Mucosa of descending colon (tissue), 3 donors: ENCODE measurements around the gene MARK2. TPM values are rescaled to one million over a fixed set of nuclear protein-coding genes. Genes with fewer than 3 reads are reported as not detected.
A peak's percentile ranks its signal among the peaks of the same experiment; 100 is the strongest.

ENCODE experiments used
- ATAC-seq: fragments of 200-7000 bp; cut with Tn5 transposase; one replicate; pipeline ENCODE4 v1.9.1; 2020; ENCODE audit warnings: mild to moderate bottlenecking, moderate library complexity
- DNase-seq, 3 donors: peaks; one replicate each; pipeline ENCODE4 v3.0.0-alpha.2; 2020
- H3K36me3 ChIP-seq: fragments of 200-600 bp; one replicate; pipeline ENCODE4 v1.8.0; 2021; ENCODE audit warnings: low read depth, mild to moderate bottlenecking
- H3K4me1 ChIP-seq: fragments of 200-600 bp; one replicate; pipeline ENCODE4 v1.8.0; 2021; ENCODE audit warnings: low read depth, mild to moderate bottlenecking
- H3K4me3 ChIP-seq: fragments of 200-600 bp; one replicate; pipeline ENCODE4 v1.8.0; 2021; ENCODE audit warnings: mild to moderate bottlenecking
- H3K9me3 ChIP-seq: fragments of 200-600 bp; one replicate; pipeline ENCODE4 v1.8.0; 2021; ENCODE audit warnings: mild to moderate bottlenecking
- intact Hi-C, 2 donors: fragments of 100-400 bp; cut with DNase I in 1 of 2; cut with micrococcal nuclease in 1 of 2; formaldehyde crosslinking; loops; one replicate each; pipeline versions ENCODE4 v1.11.0 to v1.11.1; 2022; cut with DNase I, micrococcal nuclease
- total RNA-seq, 3 donors: library from RNA; stranded (reverse); fragmentation: NEBNext Ultra II Directional in 2 of 3; extraction: Animal tissue kit (Norgen Biotek cat#: 25700) in 2 of 3; gene quantifications; one replicate each; pipeline versions ENCODE4 v1.2.1 to v1.2.4, GENCODE V29; 2021 to 2023
- TF ChIP-seq, protein P1 (sequence below): fragments of 200-600 bp; IDR thresholded peaks from one replicate; pipeline ENCODE4 v1.8.0; 2022; ENCODE audit warnings: antibody characterized with exemption, mild to moderate bottlenecking
- donor health status: DM: no; HTN: no; CAD: no; lungs with moderate emphysema.
- donor health status: DM: no; HTN: no; CAD: no.
- donor health status: DM: no; HTN: yes; CAD: no.

MARK2 gene
- total RNA-seq, 3 donors from 2014 or later, result 71.9 to 111 (median 94.5) TPM

DNA sequence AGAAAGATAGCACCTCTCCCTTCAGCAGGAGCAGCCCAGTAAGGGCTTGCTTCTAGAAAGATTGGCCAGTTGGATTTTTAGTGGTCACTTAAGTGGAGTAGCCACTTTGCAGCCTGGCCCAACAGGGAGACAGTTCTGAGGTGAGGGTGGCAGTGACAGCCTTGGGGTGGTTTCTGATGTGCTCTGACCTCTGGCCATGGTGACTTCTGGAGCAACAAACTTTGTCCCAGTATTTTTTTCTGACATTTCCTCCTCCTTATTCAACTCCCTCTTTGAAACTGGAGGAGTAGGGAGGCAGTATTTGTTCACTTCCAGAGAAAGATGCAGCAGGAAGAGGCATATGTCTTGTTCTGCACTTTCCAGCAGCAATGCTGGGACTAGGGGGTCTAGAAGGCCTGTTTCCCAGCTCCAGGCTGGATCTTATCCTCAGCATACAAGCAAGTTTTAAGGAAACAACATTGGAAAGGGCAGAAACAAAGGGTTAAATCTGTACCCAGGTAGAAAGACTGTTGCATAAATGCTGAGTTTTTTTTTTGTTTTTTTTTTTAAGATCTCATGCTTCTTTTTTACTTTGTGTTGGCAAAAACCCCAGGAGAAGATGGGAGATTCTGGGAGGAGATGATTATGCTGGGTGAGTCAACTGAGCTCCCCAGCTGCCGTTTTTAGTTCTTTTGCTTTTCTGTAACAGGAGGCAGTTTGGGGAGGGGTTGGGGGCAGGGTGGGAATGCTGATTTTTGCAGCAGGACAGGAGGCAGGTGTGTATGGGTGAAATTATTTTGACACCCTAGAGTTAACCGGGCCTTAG is 40.9 kb downstream of the MARK2 start:
- H3K4me1 ChIP-seq, result peaks cover 31% of the 10 kb centered on the region
- DNase-seq, result peak in 1 of 3 donors; percentile 36
- H3K9me3 ChIP-seq, result no peaks in the 10 kb centered on the region
- intact Hi-C loops, result no loop called here
- TF ChIP-seq, protein P1, sequence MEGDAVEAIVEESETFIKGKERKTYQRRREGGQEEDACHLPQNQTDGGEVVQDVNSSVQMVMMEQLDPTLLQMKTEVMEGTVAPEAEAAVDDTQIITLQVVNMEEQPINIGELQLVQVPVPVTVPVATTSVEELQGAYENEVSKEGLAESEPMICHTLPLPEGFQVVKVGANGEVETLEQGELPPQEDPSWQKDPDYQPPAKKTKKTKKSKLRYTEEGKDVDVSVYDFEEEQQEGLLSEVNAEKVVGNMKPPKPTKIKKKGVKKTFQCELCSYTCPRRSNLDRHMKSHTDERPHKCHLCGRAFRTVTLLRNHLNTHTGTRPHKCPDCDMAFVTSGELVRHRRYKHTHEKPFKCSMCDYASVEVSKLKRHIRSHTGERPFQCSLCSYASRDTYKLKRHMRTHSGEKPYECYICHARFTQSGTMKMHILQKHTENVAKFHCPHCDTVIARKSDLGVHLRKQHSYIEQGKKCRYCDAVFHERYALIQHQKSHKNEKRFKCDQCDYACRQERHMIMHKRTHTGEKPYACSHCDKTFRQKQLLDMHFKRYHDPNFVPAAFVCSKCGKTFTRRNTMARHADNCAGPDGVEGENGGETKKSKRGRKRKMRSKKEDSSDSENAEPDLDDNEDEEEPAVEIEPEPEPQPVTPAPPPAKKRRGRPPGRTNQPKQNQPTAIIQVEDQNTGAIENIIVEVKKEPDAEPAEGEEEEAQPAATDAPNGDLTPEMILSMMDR, result no peak
- no peak overlapping the region for H3K4me3 ChIP-seq
- H3K36me3 ChIP-seq, result no peaks in the 10 kb centered on the region
- ATAC-seq, result peak; percentile 75

DNA sequence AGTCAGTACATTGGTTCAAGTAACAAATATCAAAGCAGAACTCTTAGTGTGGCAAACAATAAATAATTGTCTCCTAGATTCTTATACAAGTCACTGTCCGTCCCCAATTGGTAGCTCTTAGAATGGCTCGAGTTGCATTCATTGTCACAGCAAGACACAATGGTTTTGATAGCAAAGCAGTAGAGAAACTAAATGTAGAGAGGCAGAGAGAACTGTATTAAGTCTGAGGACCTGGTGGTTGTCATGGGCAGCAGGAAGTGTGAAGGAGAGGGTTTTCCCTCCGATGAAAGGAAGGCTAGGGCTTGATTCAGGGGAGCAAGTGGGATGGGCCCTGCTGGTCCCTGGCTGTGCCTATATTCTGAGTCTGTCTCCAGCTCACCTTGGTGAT is 41.5 kb downstream of the MARK2 start:
- Histone ChIP-seq H3K36me3 (no peaks in the 10 kb centered on the region), H3K4me1 (peaks cover 28% of the 10 kb centered on the region), H3K9me3 (no peaks in the 10 kb centered on the region), H3K4me3 (no peak overlapping the region)
- TF ChIP-seq, protein P1, result no peak
- DNase-seq (peak in 1 of 3 donors; percentile 10), ATAC-seq (no peak)
- intact Hi-C loops, result no loop called here

DNA sequence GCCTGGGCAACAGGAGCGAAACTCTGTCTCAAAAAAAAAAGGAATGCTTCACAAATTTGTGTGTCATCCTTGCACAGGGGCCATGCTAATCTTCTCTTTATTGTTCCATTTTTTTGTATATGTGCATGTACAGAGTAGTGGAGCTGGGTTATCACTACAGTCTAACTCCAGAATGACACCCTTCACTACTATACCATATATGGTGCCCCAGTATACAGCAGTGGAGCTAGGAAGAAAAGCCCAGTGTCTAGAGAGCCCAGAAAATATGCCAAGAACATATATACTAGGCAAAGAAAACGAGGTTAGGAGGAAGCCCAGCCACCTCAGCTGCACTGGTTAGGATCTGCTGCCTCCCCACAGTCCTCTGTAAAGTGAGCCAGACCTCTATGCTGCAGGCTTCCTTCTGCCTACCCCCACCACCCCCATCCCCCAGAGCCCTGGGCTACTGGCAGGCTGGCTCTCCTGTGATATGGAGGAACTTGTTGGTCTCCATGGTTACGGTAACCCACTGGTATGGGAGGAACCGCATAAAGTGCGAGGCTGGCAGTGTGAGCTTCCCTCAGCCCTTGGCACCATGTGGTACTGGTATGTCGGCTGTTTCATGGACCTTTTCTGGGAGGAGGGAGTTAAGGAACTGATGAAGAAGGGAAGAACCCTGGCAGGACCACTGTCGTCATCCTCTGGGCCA is 43.8 kb downstream of the MARK2 start:
- ATAC-seq (no peak), DNase-seq (no peak)
- no peak overlapping the region for H3K4me3 ChIP-seq
- peaks cover 41% of the 10 kb centered on the region for H3K4me1 ChIP-seq
- intact Hi-C loops, result no loop called here
- TF ChIP-seq, protein P1, result no peak
- H3K9me3 ChIP-seq, result no peaks in the 10 kb centered on the region
- H3K36me3 ChIP-seq, result no peaks in the 10 kb centered on the region

DNA sequence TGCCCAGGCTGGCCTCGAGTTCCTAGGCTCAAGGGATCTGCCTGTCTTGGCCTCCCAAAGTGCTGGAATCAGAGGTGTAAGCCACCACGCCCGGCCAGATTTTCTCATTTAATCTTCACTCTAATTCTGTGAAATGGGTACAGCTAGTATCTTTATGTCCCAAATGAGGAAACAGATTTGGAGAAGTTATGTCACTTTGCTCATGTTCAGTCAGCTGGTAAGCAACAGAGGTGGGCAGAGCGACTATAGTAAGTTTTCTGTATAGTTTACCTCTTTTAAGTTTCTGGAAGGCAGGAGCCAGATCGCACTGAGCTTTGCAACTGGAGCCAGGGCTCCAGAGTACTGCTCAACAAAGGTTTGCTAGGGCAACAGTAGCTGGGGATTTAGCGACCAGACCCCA is 44.9 kb downstream of the MARK2 start:
- Histone ChIP-seq H3K36me3 (no peaks in the 10 kb centered on the region), H3K4me1 (peaks cover 48% of the 10 kb centered on the region), H3K4me3 (no peak overlapping the region), H3K9me3 (no peaks in the 10 kb centered on the region)
- ATAC-seq, result no peak
- TF ChIP-seq, protein P1, result no peak
- intact Hi-C loops, result no loop called here
- DNase-seq, result no peak

DNA sequence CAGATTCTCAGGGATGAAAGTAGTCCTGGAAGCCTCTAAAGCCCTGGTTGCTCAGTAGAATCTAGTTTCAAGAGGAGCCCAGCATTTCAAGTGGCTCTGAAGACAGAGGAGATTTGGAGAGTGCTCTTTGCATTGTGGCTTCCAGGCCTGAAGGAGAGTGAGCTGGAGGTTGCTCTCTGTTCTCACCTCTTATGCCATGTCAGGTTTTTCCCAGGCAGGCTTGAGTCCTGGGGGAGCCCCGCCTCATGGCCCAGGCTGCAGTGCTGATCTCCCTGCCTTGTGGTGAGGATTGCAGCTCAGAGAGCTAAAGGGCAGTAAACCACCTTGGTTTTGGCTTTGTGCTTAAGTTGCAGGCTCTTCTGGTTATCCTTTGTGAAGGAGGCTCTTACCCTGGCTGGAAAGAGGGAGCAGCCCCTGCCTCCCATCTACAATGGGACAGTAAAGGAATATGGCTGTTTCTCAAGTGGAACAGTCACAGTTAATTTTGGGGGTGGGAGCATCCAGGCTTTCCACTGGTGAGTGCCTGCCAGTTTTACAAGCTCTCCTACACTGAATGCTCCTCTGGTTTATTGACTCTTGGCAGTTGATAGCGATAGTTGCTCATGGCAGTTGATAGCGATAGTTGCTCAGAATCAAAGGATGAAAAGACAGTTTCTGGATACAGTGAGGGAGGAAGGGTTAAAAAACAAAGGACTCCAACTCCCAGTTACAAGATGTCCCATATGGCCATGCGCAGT is 45.5 kb downstream of the MARK2 start:
- Histone ChIP-seq H3K4me3 (no peak overlapping the region), H3K4me1 (peaks cover 46% of the 10 kb centered on the region), H3K36me3 (no peaks in the 10 kb centered on the region), H3K9me3 (no peaks in the 10 kb centered on the region)
- TF ChIP-seq, protein P1, result no peak
- intact Hi-C loops, result no loop called here
- ATAC-seq, result peak; percentile 11
- DNase-seq, result no peak
